IMR-90 (cell line): ENCODE measurements around the gene SVIL. TPM values are rescaled to one million over a fixed set of nuclear protein-coding genes. Genes with fewer than 3 reads are reported as not detected.

ENCODE experiments used
- ATAC-seq: fragments of 200-7000 bp; cut with Tn5 transposase; 2 replicates; pipeline ENCODE4 v1.9.1; 2020; ENCODE audit warnings: low read depth, mild to moderate bottlenecking, moderate library complexity
- BruUV-seq: library from RNA; stranded (reverse); fragments of 400-500 nt; replicated peaks from 2 replicates; lab custom pipeline; 2021; lab: Mats Ljungman, UMichigan
- CTCF ChIA-PET: fragments of 300-600 bp; formaldehyde crosslinking; extraction: SDS; loops from one replicate; lab custom pipeline; 2021; ENCODE audit warnings: antibody characterized with exemption; lab: Yijun Ruan, JAX
- POLR2A ChIA-PET: fragments of 300-600 bp; sonication (Branson Sonifier 250); formaldehyde crosslinking; loops from one replicate; lab custom pipeline; 2022; ENCODE audit warnings: antibody characterized with exemption; ENCODE audit not compliant: unreplicated experiment; lab: Charles Lee
- DNase-seq: peaks from one replicate; pipeline ENCODE4 v3.0.0; 2013
- H2AFZ ChIP-seq: replicated peaks from 2 replicates; pipeline ENCODE3; 2013; ENCODE audit warnings: low read length, mild to moderate bottlenecking; ENCODE audit not compliant: poor library complexity
- H2AK5ac ChIP-seq: 2 replicates; pipeline ENCODE4 v1.6.1; 2013; ENCODE audit warnings: low read depth, low read length, inconsistent platforms
- H2AK9ac ChIP-seq: replicated peaks from 2 replicates; pipeline ENCODE3; 2013; ENCODE audit warnings: mild to moderate bottlenecking, low read depth, low read length, moderate library complexity; ENCODE audit not compliant: poor library complexity
- H2BK120ac ChIP-seq: 2 replicates; pipeline ENCODE4 v1.6.1; 2013; ENCODE audit warnings: low read depth, low read length, inconsistent platforms
- H2BK15ac ChIP-seq: 3 replicates; pipeline ENCODE4 v1.6.1; 2013; ENCODE audit warnings: low read depth, low read length, inconsistent platforms
- H2BK20ac ChIP-seq: 2 replicates; pipeline ENCODE4 v1.6.1; 2013; ENCODE audit warnings: low read depth, mild to moderate bottlenecking, inconsistent platforms, low read length, moderate library complexity
- H2BK5ac ChIP-seq: 2 replicates; pipeline ENCODE4 v1.6.1; 2013; ENCODE audit warnings: mild to moderate bottlenecking, low read depth, low read length, inconsistent platforms; ENCODE audit not compliant: poor library complexity, severe bottlenecking
- H3K14ac ChIP-seq: replicated peaks from 2 replicates; pipeline ENCODE4 v1.6.1; 2013; ENCODE audit warnings: low read depth, low read length, inconsistent platforms
- H3K18ac ChIP-seq: 2 replicates; pipeline ENCODE4 v1.6.1; 2013; ENCODE audit warnings: low read depth, low read length, control low read depth
- H3K23ac ChIP-seq: 2 replicates; pipeline ENCODE4 v1.6.1; 2013; ENCODE audit warnings: low read depth, low read length, inconsistent platforms
- H3K27ac ChIP-seq: 2 replicates; pipeline ENCODE4 v1.5.1; 2013; ENCODE audit warnings: mild to moderate bottlenecking, control low read depth, low read length; ENCODE audit not compliant: insufficient read depth
- H3K27me3 ChIP-seq: 2 replicates; pipeline ENCODE4 v1.6.1; 2013; ENCODE audit warnings: low read length; ENCODE audit not compliant: control insufficient read depth, insufficient read depth
- H3K36me3 ChIP-seq: 2 replicates; pipeline ENCODE4 v1.6.1; 2013; ENCODE audit warnings: low read length, mixed read lengths; ENCODE audit not compliant: control insufficient read depth, insufficient read depth
- H3K4ac ChIP-seq: 2 replicates; pipeline ENCODE4 v1.6.1; 2013; ENCODE audit warnings: low read depth, low read length, inconsistent platforms
- H3K4me1 ChIP-seq: 2 replicates; pipeline ENCODE4 v1.6.1; 2013; ENCODE audit warnings: low read length, mixed read lengths; ENCODE audit not compliant: control insufficient read depth, insufficient read depth
- H3K4me2 ChIP-seq: 2 replicates; pipeline ENCODE4 v1.6.1; 2013; ENCODE audit warnings: low read depth, mild to moderate bottlenecking, control low read depth, low read length, moderate library complexity
- H3K4me3 ChIP-seq: 2 replicates; pipeline ENCODE4 v1.5.1; 2013; ENCODE audit warnings: low read depth, mild to moderate bottlenecking, control low read depth, low read length, moderate library complexity; ENCODE audit not compliant: insufficient read depth
- H3K56ac ChIP-seq: 2 replicates; pipeline ENCODE4 v1.6.1; 2013; ENCODE audit warnings: low read length, inconsistent platforms; ENCODE audit not compliant: insufficient read depth; ENCODE audit errors: extremely low read depth
- H3K79me1 ChIP-seq, 2 experiments: 2 replicates each; pipeline ENCODE4 v1.6.1; 2013; ENCODE audit warnings: low read length in 2 of 2, inconsistent platforms in 1 of 2, low read depth in 1 of 2
- H3K9ac ChIP-seq: 2 replicates; pipeline ENCODE4 v1.6.1; 2013; ENCODE audit warnings: low read depth, low read length, control low read depth
- H3K9me1 ChIP-seq: 2 replicates; pipeline ENCODE4 v1.6.1; 2013; ENCODE audit warnings: low read length, inconsistent platforms; ENCODE audit not compliant: insufficient read depth
- H3K9me3 ChIP-seq: 2 replicates; pipeline ENCODE4 v1.6.1; 2013; ENCODE audit warnings: low read length; ENCODE audit not compliant: control insufficient read depth, insufficient read depth
- H4K20me1 ChIP-seq: 2 replicates; pipeline ENCODE4 v1.6.1; 2013; ENCODE audit warnings: low read length, inconsistent platforms; ENCODE audit not compliant: insufficient read depth
- H4K5ac ChIP-seq: 2 replicates; pipeline ENCODE4 v1.6.1; 2013; ENCODE audit warnings: mild to moderate bottlenecking, low read depth, low read length, control low read depth
- H4K8ac ChIP-seq, 2 experiments: 2 replicates each; pipeline ENCODE4 v1.6.1; 2013; ENCODE audit warnings: low read depth in 2 of 2, low read length in 2 of 2, control low read depth in 1 of 2, inconsistent platforms in 1 of 2
- H4K91ac ChIP-seq: 2 replicates; pipeline ENCODE4 v1.6.1; 2013; ENCODE audit warnings: low read depth, low read length, inconsistent platforms; ENCODE audit not compliant: insufficient read depth
- BHLHE40 ChIP-seq: fragments of 150-350 bp; IDR thresholded peaks from 2 replicates; pipeline ENCODE4 v1.6.1; 2016; ENCODE audit warnings: mild to moderate bottlenecking, low read depth, low read length
- CEBPB ChIP-seq: IDR thresholded peaks from 2 replicates; pipeline ENCODE4 v1.6.1; 2012; ENCODE audit warnings: low read depth, low read length, improper control_type of control experiment
- CHD1 ChIP-seq: IDR thresholded peaks from 2 replicates; pipeline ENCODE4 v1.6.1; 2012; ENCODE audit warnings: low read depth, low read length, improper control_type of control experiment
- CTCF ChIP-seq: conservative IDR thresholded peaks from 2 replicates; pipeline ENCODE4 v1.5.1; 2012; ENCODE audit warnings: mild to moderate bottlenecking, low read depth, low read length, improper control_type of control experiment
- FOS ChIP-seq: fragments of 150-350 bp; IDR thresholded peaks from 2 replicates; pipeline ENCODE4 v1.6.1; 2016; ENCODE audit warnings: low read depth, low read length
- MAFK ChIP-seq: IDR thresholded peaks from 2 replicates; pipeline ENCODE4 v1.6.1; 2012; ENCODE audit warnings: low read depth, low read length, improper control_type of control experiment
- MAZ ChIP-seq: IDR thresholded peaks from 2 replicates; pipeline ENCODE4 v1.6.1; 2012; ENCODE audit warnings: low read depth, mild to moderate bottlenecking, low read length, improper control_type of control experiment, moderate library complexity, borderline replicate concordance
- RAD21 ChIP-seq: IDR thresholded peaks from 2 replicates; pipeline ENCODE4 v1.6.1; 2012; ENCODE audit warnings: low read length, improper control_type of control experiment
- RCOR1 ChIP-seq: IDR thresholded peaks from 2 replicates; pipeline ENCODE4 v1.6.1; 2012; ENCODE audit warnings: mild to moderate bottlenecking, low read length, improper control_type of control experiment; ENCODE audit not compliant: insufficient replicate concordance
- RFX5 ChIP-seq: IDR thresholded peaks from 2 replicates; pipeline ENCODE4 v1.8.0; 2012; ENCODE audit warnings: low read depth, mild to moderate bottlenecking, low read length, moderate library complexity
- SMC3 ChIP-seq: fragments of 150-350 bp; IDR thresholded peaks from 2 replicates; pipeline ENCODE4 v1.6.1; 2016; ENCODE audit warnings: low read depth, mild to moderate bottlenecking, antibody characterized with exemption, low read length, moderate library complexity
- USF2 ChIP-seq: fragments of 150-350 bp; IDR thresholded peaks from 2 replicates; pipeline ENCODE4 v1.6.1; 2017; ENCODE audit warnings: mild to moderate bottlenecking, antibody characterized with exemption, low read length, low read depth
- WGBS, 2 experiments: methylation state at CpG; one replicate each; pipeline versions ENCODE4 v1.1.5 to v1.1.7; 2013; ENCODE audit warnings: missing lambda C conversion rate in 2 of 2; ENCODE audit not compliant: insufficient read length in 1 of 2; ENCODE audit errors: extremely low coverage in 2 of 2; 5-methylcytosine and 5-hydroxymethylcytosine counted together
- dilution Hi-C: fragments of 300-500 bp; cut with HindIII; formaldehyde crosslinking; loops from one replicate; pipeline ENCODE4 v1.14.3; 2018; ENCODE audit warnings: low sequenced_read_pairs; ENCODE audit not compliant: unreplicated experiment
- in situ Hi-C: fragments of 300-500 bp; cut with MboI; formaldehyde crosslinking; loops from 3 replicates; pipeline ENCODE4 v1.14.3; 2019; ENCODE audit warnings: low sequenced_read_pairs, inconsistent platforms, mixed read lengths
- intact Hi-C: fragments of 100-400 bp; cut with micrococcal nuclease; formaldehyde crosslinking; loops from 2 replicates; pipeline ENCODE4 v1.10.0; 2022
- polyA plus RNA-seq, 3 experiments: library from polyadenylated mRNA; depleted of rRNA; stranded (reverse); fragments of >200 nt; gene quantifications; 2 replicates each; pipeline ENCODE4 v1.2.3, GENCODE V29; 2012; ENCODE audit warnings: low replicate concordance in 1 of 3
- total RNA-seq: library from RNA; depleted of rRNA; stranded (reverse); fragments of >200 nt; gene quantifications from 2 replicates; pipeline ENCODE4 v1.2.3, GENCODE V29; 2012

SVIL gene
- total and polyA plus RNA-seq, 2 of the 4 experiments (the other 2 are of a cell fraction) = 11.5 to 11.6 TPM

- Histone ChIP-seq H3K14ac (no peak overlapping the region), H3K27me3 (no peaks in the 10 kb centered on the region), H2BK5ac (no peak overlapping the region), H2AK9ac (no peak overlapping the region), H3K36me3 (no peaks in the 10 kb centered on the region), H2BK20ac (no peak overlapping the region), H3K4me3 (no peak overlapping the region), H2AK5ac (peak overlapping the region; percentile 32; the same call in 1 of the 2 replicates), H4K8ac (no peak overlapping the region), H3K27ac (no peak overlapping the region), H3K9me1 (peaks cover 5% of the 10 kb centered on the region; the same call in 1 of the 2 replicates), H3K9me3 (no peaks in the 10 kb centered on the region), H4K91ac (no peak overlapping the region), H4K20me1 (peaks cover 53% of the 10 kb centered on the region), H3K79me1 (peaks cover 32 to 69% of the 10 kb centered on the region in 2 experiments), H3K56ac (no peak overlapping the region), H2BK15ac (no peak overlapping the region), H3K9ac (no peak overlapping the region), H3K18ac (no peak overlapping the region), H3K23ac (no peak overlapping the region), H3K4me2 (no peak overlapping the region), H2AFZ (no peak overlapping the region), H2BK120ac (no peak overlapping the region), H4K5ac (no peak overlapping the region), H3K4me1 (peaks cover 12% of the 10 kb centered on the region), H3K4ac (no peak overlapping the region)
- 90% methylated on average over 5 of the region's 7 CpGs; no CpG with 5 or more reads in 1 of the 2 experiments for WGBS, 2 experiments
- dilution Hi-C loops (no loop called here), in situ Hi-C loops (no loop called here), intact Hi-C loops (no loop called here)
- TF ChIP-seq CTCF (no peak), USF2 (no peak), CHD1 (no peak), RAD21 (no peak), RFX5 (no peak), SMC3 (no peak), MAZ (no peak), FOS (no peak), MAFK (no peak), BHLHE40 (no peak), CEBPB (no peak), RCOR1 (no peak)
- CTCF ChIA-PET = no interaction called here
- ATAC-seq (no peak), DNase-seq (peak; percentile 19)
- BruUV-seq = no TSS peak
- POLR2A ChIA-PET = no interaction called here
Measured at GRCh38 chr10:29621161-29621560, 13.6 kb downstream of the SVIL start.
